Measurements from ENCODE around the gene CHD6.

DNA sequence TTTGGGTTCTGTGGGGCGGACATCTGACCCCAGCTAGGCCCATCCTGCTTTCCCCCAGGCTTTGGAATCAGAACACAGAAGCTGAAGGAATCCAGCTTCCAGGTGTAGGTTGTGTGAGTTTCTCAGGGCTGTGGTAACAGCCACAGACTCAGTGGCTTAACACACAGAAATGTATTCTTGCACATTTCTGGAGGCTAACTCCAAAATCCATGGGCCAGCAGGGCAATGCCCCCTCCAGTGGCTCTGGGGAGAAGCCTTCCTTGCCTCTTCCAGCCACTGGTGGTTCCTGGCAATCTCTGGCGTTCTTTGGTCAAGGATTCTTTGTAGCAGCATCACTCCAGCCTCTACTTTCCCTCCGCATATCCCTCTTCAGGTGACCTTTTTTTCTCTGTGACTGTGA, 250.2 kb downstream of the CHD6 start:
- TF ChIP-seq, protein P1, sequence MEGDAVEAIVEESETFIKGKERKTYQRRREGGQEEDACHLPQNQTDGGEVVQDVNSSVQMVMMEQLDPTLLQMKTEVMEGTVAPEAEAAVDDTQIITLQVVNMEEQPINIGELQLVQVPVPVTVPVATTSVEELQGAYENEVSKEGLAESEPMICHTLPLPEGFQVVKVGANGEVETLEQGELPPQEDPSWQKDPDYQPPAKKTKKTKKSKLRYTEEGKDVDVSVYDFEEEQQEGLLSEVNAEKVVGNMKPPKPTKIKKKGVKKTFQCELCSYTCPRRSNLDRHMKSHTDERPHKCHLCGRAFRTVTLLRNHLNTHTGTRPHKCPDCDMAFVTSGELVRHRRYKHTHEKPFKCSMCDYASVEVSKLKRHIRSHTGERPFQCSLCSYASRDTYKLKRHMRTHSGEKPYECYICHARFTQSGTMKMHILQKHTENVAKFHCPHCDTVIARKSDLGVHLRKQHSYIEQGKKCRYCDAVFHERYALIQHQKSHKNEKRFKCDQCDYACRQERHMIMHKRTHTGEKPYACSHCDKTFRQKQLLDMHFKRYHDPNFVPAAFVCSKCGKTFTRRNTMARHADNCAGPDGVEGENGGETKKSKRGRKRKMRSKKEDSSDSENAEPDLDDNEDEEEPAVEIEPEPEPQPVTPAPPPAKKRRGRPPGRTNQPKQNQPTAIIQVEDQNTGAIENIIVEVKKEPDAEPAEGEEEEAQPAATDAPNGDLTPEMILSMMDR (IDR thresholded peaks at IDR 0.05): no peak
- no peak for TF ChIP-seq POLR2A (IDR thresholded peaks at IDR 0.05)

Data from right lobe of liver (tissue), 4 donors.